SK-N-SH treated with all-trans-retinoic acid at 6 μM for 48 hours (cell line): Measurements from ENCODE around the gene HEATR5B.
A peak's percentile ranks its signal among the peaks of the same experiment; 100 is the strongest.
"Not testable (repeated sequence)": the region's sequence is repeated elsewhere in the genome, so short reads cannot be mapped to it uniquely, and the experiment has no call there.

ENCODE experiments used
- ATAC-seq: fragments of 200-7000 bp; cut with Tn5 transposase; 3 replicates; pipeline ENCODE4 v1.9.1; 2020; ENCODE audit warnings: mild to moderate bottlenecking, moderate library complexity
- ARNTL ChIP-seq: fragments of 450-650 bp; formaldehyde crosslinking; IDR thresholded peaks from 2 replicates; pipeline ENCODE4 v1.5.0; 2020; ENCODE audit warnings: low read depth, mild to moderate bottlenecking, moderate library complexity, borderline replicate concordance
- CREB5 ChIP-seq: fragments of 250-450 bp; sonication (Bioruptor Pico); IDR thresholded peaks from 2 replicates; pipeline ENCODE4 v1.5.1; 2020; ENCODE audit warnings: low read depth, mild to moderate bottlenecking, moderate library complexity
- CSDC2 ChIP-seq: fragments of 250-450 bp; sonication (Bioruptor Pico); IDR thresholded peaks from 2 replicates; pipeline ENCODE4 v1.5.0; 2020; ENCODE audit warnings: mild to moderate bottlenecking, moderate library complexity
- CSRNP3 ChIP-seq: fragments of 250-450 bp; sonication (Bioruptor Pico); IDR thresholded peaks from 2 replicates; pipeline ENCODE4 v1.5.1; 2021; ENCODE audit warnings: mild to moderate bottlenecking, moderate library complexity
- GLIS3 ChIP-seq: fragments of 250-450 bp; sonication (Bioruptor Pico); IDR thresholded peaks from 2 replicates; pipeline ENCODE4 v1.5.0; 2020; ENCODE audit warnings: mild to moderate bottlenecking, moderate library complexity
- ISL1 ChIP-seq: fragments of 250-450 bp; sonication (Bioruptor Pico); IDR thresholded peaks from 2 replicates; pipeline ENCODE4 v2.1.2; 2022; ENCODE audit warnings: mild to moderate bottlenecking, moderate library complexity
- OSR1 ChIP-seq: fragments of 250-450 bp; sonication (Bioruptor Pico); IDR thresholded peaks from 2 replicates; pipeline ENCODE4 v1.8.0; 2022; ENCODE audit warnings: moderate library complexity, mild to moderate bottlenecking, inconsistent platforms
- PATZ1 ChIP-seq: fragments of 250-450 bp; sonication (Bioruptor Pico); IDR thresholded peaks from 2 replicates; pipeline ENCODE4 v1.8.0; 2020; ENCODE audit warnings: mild to moderate bottlenecking, moderate library complexity, borderline replicate concordance
- POU6F1 ChIP-seq: fragments of 250-450 bp; sonication (Bioruptor Pico); IDR thresholded peaks from 2 replicates; pipeline ENCODE4 v1.8.0; 2021; ENCODE audit warnings: low read depth, mild to moderate bottlenecking, moderate library complexity, borderline replicate concordance
- RARB ChIP-seq: fragments of 250-450 bp; sonication (Bioruptor Pico); IDR thresholded peaks from 2 replicates; pipeline ENCODE4 v1.8.0; 2021; ENCODE audit warnings: mild to moderate bottlenecking, moderate library complexity
- TCF4 ChIP-seq: fragments of 250-450 bp; sonication (Bioruptor Pico); IDR thresholded peaks from 2 replicates; pipeline ENCODE4 v1.8.0; 2021; ENCODE audit warnings: mild to moderate bottlenecking, moderate library complexity, borderline replicate concordance
- TSHZ2 ChIP-seq: fragments of 250-450 bp; sonication (Bioruptor Pico); IDR thresholded peaks from 2 replicates; pipeline ENCODE4 v1.5.0; 2020; ENCODE audit warnings: mild to moderate bottlenecking, moderate library complexity
- ZFP3 ChIP-seq: fragments of 250-450 bp; sonication (Bioruptor Pico); IDR thresholded peaks from 2 replicates; pipeline ENCODE4 v1.5.0; 2020; ENCODE audit warnings: mild to moderate bottlenecking, moderate library complexity
- ZFP30 ChIP-seq: fragments of 450-650 bp; formaldehyde crosslinking; IDR thresholded peaks from 2 replicates; pipeline ENCODE4 v1.5.0; 2022; ENCODE audit warnings: mild to moderate bottlenecking, moderate library complexity
- ZNF8 ChIP-seq: fragments of 450-650 bp; formaldehyde crosslinking; IDR thresholded peaks from 2 replicates; pipeline ENCODE4 v1.5.0; 2020; ENCODE audit warnings: mild to moderate bottlenecking, moderate library complexity

The HEATR5B gene

GRCh38 chr2:36988008-36988407 is 96.2 kb downstream of the HEATR5B start:
- no peak for TF ChIP-seq RARB (CRISPR knock-in tag)
- no peak for TF ChIP-seq ARNTL (CRISPR knock-in tag)
- TF ChIP-seq CSRNP3 (CRISPR knock-in tag), result no peak
- TF ChIP-seq OSR1 (CRISPR knock-in tag), result no peak
- TF ChIP-seq PATZ1 (CRISPR knock-in tag), result no peak
- ATAC-seq, result no peak

- ATAC-seq, result no peak
- TF ChIP-seq ZNF8 (CRISPR knock-in tag) (no peak), ZFP30 (CRISPR knock-in tag) (no peak), TCF4 (CRISPR knock-in tag) (peak; percentile 49; the same call in 1 of the 2 replicates), POU6F1 (CRISPR knock-in tag) (no peak), PATZ1 (CRISPR knock-in tag) (no peak), CREB5 (CRISPR knock-in tag) (peak; percentile 44; the same call in 1 of the 2 replicates), GLIS3 (no peak), CSDC2 (no peak), ISL1 (no peak), TSHZ2 (peak; percentile 52; the same call in 1 of the 2 replicates)
These were observed 101.7 kb downstream of the HEATR5B start for GRCh38 chr2:36982467-36982866.

GRCh38 chr2:36981911-36982310 is 102.3 kb downstream of the HEATR5B start:
- no peak for ATAC-seq
- no peak for TF ChIP-seq CSDC2
- TF ChIP-seq TSHZ2, result no peak
- TF ChIP-seq ZNF8 (CRISPR knock-in tag), result no peak
- no peak for TF ChIP-seq ISL1
- no peak for TF ChIP-seq TCF4 (CRISPR knock-in tag)
- TF ChIP-seq ZFP3 (CRISPR knock-in tag), result no peak
- TF ChIP-seq CSRNP3 (CRISPR knock-in tag), result no peak

GRCh38 chr2:36979007-36979406 is 105.2 kb downstream of the HEATR5B start:
- not testable (repeated sequence) for ATAC-seq
